NCI-H1694 (cell line): ENCODE measurements around the gene IL12B.
"Not testable (repeated sequence)": the region's sequence is repeated elsewhere in the genome, so short reads cannot be mapped to it uniquely, and the experiment has no call there.

ENCODE experiments used
- DNase-seq: peaks from one replicate; lab custom pipeline; 2025; lab: John Stamatoyannopoulos, UW

Gene IL12B

DNA sequence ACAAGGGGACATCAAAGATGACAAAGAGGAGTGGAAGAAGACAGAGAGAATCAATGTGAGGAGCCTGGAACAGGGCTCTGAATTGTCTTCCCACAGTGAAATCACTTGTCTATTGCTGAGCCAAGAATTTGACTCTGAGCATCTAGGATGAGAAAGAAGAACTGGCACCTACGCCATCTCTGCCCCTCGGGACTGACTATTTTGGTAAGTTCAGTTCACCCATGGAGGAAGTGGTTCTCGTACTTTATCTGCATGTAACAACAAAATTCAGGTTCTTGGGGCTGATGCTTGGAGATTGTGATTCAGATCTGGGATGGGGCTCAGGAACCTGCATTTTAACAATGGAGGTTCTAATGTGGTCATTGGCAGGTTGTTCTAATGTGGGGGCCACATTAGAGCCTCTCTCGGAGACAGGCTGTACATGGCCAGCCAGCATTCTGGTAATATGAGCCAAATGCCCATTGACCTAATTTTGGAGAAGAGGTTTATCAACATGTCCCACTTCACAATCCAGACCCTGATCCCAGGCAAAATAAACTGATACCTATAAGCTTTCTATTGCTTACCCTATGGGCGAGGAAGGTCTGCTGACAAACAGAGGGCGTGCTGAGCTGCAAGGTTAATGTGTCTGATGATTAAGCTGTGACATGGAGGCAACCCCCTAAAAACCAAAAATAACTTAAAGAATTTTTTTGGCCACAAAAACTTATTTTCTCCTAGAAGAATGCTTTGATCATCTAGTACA is 2.7 kb upstream of the IL12B start:
- no peak for DNase-seq

DNA sequence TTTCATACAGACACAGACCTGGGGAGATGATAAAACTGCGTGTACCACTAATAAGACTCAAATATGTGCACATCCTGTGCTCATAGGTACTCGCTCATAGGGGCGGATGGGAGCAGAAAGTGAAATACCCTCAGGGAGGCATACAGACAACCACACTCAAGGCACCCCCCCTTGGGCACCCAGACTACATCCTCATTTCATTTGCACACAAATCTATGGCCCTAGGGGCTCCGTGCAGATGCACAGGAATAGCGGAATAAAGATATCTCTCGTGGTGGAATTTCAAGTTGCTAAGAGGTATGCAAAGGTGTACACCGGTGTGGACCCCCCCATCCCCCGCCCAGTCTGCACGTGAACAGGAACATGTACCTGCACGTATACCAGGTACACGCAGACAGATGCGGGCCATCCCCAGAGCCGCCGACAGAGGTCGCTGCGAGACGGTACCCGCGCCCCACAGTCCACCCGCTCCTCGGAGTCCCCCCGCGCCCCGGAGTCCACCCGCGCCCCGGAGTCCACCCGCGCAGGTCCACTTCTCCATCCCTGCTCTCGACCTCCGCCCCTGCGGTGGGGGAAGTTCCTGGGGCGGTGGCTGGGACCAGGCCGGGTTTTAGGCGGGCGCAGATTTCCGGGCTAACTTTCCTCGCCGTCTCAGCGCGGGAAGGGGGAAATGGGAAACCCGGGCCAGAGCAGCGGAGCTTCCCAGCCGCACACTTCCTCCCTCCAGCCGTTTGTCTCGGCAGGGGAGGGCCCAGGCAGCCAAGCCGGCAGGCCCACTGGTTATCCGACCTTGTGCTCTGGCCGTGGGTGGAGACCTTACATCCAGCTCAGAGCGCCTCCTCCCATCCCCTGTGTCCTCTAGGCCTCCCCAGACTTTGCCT is 1.0 kb upstream of the IL12B start:
- DNase-seq = peak; percentile 31

DNA sequence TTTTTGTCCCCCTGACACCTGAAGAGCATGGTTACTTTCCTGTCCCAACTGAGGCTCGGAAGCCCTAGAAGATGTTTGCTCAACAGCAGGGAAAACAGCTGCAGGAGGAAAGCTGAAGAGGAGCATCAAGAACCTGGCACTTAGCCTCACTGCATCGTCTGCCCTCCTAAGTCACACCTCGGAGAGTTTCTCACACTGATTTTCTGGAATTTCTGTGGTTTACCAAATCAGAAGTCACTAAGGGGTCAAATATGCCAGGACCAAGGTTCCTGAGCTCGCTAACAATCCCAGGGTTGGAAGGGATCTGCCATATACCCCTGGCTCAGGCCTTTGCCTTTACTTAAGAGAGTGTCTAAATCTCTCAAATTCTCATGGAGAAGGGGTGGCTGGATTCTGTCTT is 5.3 kb downstream of the IL12B start:
- no peak for DNase-seq

DNA sequence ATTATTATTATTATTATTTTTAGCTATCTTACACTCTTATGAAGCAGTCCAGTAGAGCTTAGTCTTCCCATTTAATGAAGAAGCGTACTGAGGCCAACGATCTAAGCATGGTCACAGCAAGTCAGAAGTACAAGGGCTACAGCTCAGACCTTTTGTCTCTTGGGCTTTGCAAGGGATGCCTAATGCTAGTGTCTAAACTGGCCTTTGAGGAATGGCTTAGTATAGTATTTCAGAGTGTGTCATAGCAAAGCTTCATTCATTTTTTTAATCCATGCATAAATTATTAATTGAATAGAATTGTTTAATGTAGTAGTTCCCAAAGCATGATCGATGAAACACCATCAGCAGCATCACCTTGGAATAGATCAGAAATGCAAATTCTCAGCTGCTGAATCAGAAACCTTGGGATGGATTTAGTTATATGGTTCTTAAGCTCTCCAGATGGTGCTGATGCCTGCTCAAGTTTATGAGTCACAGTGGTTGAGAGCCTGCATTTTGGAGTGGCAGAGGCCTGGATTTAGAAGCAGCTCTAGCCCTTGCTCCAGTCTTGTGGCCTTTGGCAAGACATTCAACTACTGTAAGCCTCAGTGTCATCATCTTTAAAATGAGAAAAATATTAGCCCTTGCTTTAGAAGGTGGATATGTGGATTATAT is 6.1 kb downstream of the IL12B start:
- no peak for DNase-seq

DNA sequence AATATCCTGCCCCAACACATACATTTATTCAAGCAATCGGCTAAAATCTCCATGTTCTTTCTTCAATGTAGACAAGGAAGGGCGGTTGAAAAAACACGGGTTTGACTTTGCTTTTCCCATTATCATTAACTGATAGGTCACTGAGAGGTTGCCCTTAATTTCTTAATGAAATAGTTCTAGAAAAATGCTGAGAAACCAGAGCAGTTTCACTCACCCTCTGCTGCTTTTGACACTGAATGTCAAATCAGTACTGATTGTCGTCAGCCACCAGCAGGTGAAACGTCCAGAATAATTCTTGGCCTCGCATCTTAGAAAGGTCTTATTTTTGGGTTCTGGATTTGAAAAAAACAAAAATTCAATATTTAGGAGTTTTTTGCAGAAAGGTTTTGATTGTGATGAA is 8.1 kb downstream of the IL12B start:
- DNase-seq = no peak

DNA sequence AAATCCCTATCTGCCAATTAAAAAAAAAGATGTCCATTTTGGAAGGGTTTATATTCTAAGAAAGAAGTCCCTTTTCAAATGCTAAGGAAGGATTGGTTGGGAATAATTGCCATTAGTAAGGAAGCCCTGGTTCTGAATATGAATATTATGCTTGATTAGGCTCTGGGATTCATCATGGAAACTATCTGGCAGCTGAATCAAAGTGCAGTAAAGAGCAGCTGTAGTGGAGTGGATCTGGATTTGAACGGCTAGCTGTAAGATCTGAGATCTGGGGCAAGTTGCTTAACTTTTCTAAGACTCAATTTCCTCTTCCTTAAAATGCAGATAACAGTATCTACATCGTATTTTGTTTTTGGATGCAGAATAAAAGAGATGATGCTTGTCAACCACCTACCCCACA is 10.5 kb downstream of the IL12B start:
- DNase-seq = no peak

DNA sequence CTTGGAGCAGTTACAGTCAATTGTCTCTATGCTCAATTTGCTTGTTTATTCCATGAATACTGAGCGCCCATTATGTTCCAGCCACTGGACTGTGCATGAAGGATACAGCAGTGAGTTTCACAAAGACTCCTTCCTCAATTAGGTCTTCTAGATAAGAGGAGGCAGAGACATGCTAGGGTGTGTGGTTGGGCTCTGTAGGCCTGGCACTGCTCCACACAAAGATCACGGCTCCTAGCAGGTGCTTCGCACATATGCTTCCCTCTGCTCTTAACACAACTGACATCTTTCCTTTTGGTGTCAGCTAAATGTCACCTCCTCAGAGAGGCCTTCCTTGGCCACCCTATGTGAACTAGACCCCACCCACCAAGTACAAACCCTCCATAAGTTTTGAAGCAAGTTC is 10.9 kb downstream of the IL12B start:
- DNase-seq = no peak

DNA sequence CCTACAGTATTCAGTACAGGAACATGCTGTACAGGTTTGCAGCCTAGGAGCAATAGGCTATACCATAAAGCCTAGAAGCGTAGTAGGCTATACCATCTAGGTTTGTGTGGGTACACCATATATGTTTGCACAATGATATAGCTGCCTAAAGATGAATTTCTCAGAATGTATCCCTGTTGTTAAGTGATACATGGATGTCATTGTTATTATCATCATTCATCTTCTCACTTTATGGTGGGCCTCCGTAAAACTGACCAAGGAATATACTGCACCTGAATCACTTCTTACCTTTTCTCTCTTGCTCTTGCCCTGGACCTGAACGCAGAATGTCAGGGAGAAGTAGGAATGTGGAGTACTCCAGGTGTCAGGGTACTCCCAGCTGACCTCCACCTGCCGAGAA is 11.8 kb downstream of the IL12B start:
- DNase-seq = no peak

DNA sequence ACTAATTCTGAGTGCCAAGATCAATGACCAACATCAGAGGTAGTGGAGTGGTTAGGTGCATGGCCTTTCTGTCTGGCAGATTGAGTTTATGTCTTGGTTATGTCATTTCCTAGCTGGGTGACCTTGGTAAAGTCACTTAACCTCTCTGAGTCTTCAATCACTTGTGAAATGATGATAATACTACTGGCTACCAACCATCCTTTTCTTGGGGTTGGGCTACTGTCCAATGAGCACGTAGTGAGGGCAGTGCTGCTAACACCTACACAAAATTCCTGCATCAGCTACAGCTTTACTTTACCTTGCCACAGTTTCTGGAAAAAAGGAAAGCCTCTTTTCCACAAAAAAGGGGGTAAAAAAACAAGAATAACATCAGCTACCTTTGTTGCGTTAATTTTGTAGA is 12.4 kb downstream of the IL12B start:
- no peak for DNase-seq

DNA sequence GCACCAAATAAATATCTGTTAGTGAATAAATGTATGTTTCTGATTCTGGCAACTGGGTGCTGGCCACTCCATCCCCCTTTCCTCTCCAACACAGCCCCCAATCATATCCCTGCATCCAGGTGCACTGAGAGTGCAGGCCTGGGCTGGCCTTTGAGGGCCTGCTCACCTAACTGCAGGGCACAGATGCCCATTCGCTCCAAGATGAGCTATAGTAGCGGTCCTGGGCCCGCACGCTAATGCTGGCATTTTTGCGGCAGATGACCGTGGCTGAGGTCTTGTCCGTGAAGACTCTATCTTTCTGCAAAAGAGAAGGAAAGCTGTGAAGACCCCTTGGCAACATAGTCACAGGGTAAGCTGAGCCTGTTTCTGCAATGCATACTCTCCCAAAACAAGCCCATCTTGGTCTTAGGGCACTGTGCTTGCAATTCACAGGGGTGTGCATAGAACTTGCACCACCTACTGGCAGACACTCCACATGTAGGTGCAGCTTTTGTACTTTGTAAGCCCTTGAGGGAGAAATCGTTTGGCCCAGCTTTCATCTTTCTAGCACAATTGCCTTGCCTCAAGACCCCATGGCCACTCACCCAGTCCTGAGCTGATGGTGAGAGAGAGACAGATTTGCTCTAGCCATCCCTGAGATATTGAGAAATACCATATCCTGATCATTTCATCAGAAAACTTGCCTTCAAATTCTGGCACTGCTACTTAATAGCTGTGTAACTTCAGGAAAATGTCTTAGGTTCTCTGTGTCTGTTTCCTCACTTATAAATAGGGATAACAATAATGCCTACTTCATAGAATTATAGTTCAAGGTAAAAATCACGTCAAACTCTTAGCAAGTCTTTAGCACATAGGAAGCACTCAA is 13.5 kb downstream of the IL12B start:
- peak; percentile 39 for DNase-seq

DNA sequence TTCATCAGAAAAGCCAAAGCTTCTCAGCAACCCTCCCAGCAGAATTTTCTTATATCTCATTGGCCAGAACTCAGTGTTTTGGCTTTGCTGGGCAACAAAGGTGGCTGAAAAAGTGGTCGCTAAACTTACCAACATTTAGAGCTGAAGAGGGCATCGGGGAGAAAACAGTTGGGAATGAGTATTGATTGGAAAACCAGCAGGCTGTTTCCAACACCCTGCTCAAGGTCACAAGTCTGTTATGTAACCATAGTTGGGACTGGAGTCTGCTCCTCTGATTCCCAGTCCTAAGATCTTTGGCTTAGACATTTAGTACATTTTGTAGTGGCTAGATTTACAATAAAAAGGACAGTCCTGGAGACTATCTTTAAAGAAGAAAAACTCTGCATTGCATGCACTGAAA is 17.1 kb downstream of the IL12B start:
- DNase-seq = no peak

DNA sequence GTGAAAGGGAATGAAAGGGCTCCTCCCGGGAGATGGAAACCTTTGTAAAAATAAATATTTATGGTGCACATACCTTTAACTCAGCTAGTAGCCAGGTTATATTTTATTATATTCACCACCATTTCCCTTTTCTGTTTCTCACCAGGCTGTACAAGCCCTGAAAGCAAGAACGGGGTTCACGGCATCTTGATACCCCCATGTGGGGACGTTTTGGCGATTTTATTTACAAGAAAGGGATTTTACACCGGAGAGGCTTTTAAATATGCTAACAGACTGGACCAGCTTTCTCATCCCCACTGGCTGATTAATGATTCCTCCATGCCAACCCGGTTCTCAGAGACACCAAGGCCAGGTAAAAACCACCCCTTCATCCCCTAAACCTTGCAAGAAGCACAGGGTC is 19.2 kb downstream of the IL12B start:
- no peak for DNase-seq

DNA sequence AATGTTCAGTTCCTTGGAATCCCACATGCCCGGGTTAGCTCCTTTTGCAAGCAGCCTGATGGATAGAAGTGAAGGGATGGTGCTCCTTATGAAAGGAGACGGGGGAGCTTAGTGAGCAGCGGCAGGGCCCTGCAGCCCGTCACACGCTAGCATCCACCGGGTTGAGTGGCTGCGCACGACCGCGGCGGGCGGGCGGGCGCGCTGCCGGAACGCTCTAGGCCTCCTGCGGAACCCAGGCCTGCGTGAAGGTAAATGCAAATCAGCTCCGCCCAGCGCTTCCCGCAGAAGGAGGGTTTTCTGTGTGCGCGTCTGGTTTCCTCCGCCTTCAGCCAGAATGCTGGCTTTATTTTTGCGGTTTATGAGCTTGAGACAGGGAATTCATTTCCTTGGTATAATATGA is 19.8 kb downstream of the IL12B start:
- no peak for DNase-seq

DNA sequence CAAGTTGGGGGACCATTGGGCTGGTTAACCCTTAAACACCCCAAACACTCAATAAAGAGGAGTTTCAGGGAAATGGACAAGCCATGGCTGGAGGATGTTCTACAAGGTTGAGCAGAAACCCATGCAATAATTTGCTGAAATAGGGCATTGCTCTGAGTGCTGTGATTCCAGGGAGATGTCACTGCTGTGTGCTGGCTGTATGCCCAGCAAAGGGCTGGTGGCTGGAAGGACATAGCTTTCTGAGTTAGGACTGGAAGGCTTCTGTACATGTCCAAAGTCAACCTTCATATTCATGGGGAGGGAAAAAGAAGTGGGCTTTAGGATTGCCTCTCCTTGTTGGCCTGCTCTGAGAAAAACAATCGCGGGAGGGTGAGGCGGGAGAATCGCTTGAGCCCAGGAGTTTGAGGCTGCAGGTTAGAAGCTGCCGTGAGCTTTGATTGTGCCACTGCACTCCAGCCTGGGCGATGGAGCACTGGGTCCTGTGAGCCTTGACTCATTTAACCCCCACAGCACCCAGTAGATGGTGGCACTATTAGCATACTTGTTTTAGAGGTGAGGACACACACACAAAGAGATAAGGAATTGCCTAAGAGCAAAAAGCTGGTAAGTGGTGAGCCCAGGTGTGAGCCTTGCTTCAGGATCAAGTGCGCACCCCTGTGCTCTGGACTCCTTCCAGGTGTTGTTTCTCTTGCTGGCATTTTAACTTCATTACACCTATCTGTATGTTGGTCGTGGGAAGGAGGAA is 20.4 kb downstream of the IL12B start:
- DNase-seq = no peak

DNA sequence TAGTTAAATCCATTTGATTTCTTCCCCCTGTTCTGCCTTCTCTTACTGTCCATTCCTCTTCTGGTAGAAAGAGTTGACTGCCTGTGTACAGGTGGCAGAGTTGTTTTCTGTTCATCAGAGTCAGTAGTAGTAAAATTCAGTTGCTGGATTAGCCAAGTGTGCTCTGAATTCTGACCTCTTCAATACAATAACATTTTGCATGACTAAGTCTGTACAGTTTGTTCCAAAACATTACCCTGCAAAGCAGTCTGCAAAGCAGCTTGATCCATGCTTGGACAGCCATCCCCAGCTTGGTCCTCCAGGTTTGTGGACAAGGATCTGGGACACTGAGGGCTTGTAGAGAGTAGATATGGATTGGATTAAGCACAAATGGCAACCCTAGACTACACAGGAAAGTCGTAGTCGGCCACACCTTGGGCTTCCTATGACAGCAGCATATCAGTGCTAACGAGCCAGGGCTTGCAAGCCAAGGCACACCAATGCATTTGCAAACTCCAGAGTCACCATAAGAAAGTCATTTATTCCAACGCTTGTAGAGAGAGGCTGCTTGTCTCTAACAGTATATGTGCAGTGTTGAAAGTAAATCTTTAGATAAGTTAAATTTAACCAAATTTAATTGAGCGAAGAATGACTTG is 25.2 kb downstream of the IL12B start:
- DNase-seq = no peak

DNA sequence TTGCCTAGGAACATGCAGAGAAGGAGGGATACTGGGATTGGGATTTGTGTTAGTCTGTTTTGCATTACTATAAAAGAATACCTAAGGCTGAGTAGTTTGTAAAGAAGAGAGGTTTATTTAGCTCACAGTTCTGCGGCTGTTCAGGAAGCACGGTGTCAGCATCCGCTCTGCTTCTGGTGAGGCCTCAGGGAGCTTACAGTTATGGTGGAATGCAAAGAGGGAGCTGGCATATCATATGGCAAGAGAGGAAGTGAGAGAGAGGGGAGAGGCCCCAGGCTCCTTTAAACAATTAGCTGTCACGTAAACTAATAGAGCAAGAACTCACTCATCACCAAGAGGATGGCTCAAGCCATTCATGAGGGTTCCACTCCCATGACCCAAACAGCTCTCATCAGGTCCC is 27.0 kb downstream of the IL12B start:
- DNase-seq = no peak

DNA sequence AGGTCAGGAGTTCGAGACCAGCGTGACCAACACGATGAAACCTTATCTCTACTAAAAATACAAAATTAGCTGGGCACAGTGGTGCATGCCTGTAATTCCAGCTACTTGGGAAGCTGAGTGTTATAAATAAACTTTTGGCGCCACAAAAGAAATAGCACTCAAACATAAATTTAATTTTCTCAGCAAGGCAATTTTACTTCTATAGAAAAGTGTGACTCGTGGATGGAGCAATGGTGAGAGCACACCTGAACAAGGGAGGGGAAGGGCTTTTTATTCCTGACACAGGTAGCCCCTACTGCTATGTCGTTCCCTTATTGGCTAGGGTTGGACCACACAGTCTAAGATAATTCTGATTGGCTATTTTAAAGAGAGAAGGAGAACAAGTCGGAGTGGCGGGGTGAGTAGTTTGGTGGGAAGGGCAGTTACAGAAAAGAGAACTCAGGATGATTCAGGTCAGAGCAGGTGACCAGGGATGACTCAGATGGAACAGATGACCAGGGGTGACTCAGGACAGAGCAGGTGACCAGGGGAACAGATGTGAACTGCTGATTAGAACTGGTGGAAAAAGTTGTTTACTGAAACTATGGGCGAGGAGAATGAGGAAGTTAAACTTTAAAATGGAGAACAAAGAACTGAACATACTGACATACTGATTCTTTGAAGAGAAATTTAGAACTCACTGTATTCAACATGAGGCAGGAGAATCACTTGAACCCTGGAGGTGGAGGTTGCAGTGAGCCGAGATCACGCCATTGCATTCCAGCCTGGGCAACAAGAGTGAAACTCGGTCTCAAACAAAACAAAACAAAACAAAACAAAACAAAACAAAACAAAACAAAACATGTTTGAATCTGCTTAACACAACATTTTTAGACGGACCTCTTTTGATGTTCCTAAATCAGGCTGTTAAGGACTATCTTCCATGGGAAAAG is 28.1 kb downstream of the IL12B start:
- not testable (repeated sequence) for DNase-seq

DNA sequence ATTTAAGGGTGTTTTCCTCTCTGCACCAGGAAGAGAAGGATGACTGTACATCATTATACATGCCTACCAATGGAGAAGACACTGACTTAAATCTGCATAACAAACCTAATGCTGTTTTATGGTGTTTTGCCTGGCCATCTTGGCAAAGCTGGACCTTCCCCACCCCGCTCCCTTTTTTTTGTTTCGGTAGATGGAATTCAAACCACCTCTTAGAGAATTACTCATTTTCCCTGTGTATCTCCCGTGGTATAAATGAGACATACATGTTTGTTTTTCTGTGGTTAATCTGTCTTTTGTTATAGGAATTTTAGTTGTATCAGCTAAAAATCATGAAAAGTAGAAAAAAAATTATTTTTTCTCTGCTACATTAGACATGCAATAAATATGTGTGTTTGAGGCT is 28.8 kb downstream of the IL12B start:
- DNase-seq = no peak

DNA sequence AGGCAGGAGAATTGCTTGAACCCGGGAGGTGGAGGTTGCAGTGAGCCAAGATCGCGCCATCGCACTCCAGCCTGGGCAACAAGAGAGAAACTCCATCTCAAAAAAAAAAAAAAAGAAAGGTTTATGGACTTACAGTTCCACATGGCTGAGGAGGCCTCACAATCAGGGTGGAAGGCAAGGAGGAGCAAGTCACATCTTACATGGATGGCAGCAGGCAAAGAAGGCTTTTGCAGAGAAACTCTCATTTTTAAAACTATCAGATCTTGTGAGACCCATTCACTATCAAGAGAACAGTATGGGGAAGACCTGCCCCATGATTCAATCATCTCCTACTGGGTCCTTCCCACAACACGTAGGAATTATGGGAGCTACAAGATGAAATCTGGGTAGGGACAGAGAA is 33.0 kb downstream of the IL12B start:
- not testable (repeated sequence) for DNase-seq

DNA sequence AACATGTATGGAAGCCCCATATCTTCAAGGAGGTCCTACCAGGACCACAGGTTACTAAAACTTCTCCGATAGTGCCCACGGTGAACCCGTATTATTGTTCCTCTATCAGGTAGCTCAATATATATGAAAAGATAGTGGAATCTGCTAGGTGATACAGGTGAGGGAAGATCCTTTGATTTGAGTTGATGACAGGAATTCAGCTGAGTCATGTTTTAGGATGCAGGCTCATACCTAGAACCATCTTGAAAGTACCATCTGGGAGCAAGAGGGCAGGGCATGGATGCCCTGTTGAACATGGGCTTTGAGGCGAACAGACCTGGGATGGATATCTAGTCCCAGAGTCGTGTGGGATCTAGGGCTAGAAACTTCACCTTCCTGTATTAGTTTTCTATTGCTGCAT is 35.4 kb downstream of the IL12B start:
- no peak for DNase-seq
